Testis (tissue), 3 donors: ENCODE results near the gene IFT43. TPM values are rescaled to one million over a fixed set of nuclear protein-coding genes. Genes with fewer than 3 reads are reported as not detected.
A peak's percentile ranks its signal among the peaks of the same experiment; 100 is the strongest.

ENCODE experiments used
- DNase-seq: peaks from one replicate; pipeline ENCODE4 v3.0.0-alpha.2; 2019
- H3K27ac ChIP-seq, 2 donors: fragments of 200-600 bp; sonication (generic); one replicate each; pipeline ENCODE4 v1.5.1; 2019
- H3K27me3 ChIP-seq: fragments of 200-600 bp; sonication (generic); one replicate; pipeline ENCODE4 v1.5.1; 2019
- H3K36me3 ChIP-seq: fragments of 200-600 bp; sonication (generic); one replicate; pipeline ENCODE4 v1.5.1; 2017; ENCODE audit warnings: low read depth; ENCODE audit errors: missing control alignments
- H3K4me1 ChIP-seq: fragments of 200-600 bp; sonication (generic); one replicate; pipeline ENCODE4 v1.5.1; 2019
- H3K4me3 ChIP-seq, 2 donors: fragments of 200-600 bp; sonication (generic); one replicate each; pipeline ENCODE4 v1.5.1; 2017 to 2019
- H3K9me3 ChIP-seq: fragments of 200-600 bp; sonication (generic); one replicate; pipeline ENCODE4 v1.5.1; 2017
- CTCF ChIP-seq, 3 experiments: fragments of 450-650 bp in 2 of 3; fragments of 200-600 bp in 1 of 3; sonication (generic) in 1 of 3; IDR thresholded peaks; one replicate each; pipeline ENCODE4 v1.5.1; 2016 to 2019; ENCODE audit warnings: antibody characterized with exemption in 3 of 3, mild to moderate bottlenecking in 2 of 3, moderate library complexity in 1 of 3
- POLR2A ChIP-seq: fragments of 450-650 bp; IDR thresholded peaks from one replicate; pipeline ENCODE4 v1.6.1; 2017; ENCODE audit warnings: antibody characterized with exemption, mild to moderate bottlenecking, moderate library complexity
- WGBS, 2 donors: methylation state at CpG; one replicate each; pipeline ENCODE4 v1.1.5; 2018; 5-methylcytosine and 5-hydroxymethylcytosine counted together
- intact Hi-C: fragments of 100-400 bp; cut with DNase I; formaldehyde crosslinking; loops from one replicate; pipeline ENCODE4 v1.15.1; 2023; ENCODE audit warnings: low total_unique reads
- polyA plus RNA-seq: library from polyadenylated mRNA; stranded (reverse); fragments of 350-450 nt; fragmentation: Illumina TruSeq; extraction: RNeasy Lipid Tissue Mini Kit (QIAGEN cat#74804); gene quantifications from one replicate; pipeline ENCODE4 v1.2.3, GENCODE V29; 2014; ENCODE audit warnings: low read depth, low replicate concordance; ENCODE audit not compliant: insufficient read depth
- total RNA-seq, 2 donors: library from RNA; depleted of rRNA; stranded (reverse); fragments of >200 nt; gene quantifications; one replicate each; pipeline ENCODE4 v1.2.3, GENCODE V29; 2016

IFT43 gene
- total and polyA plus RNA-seq, 3 donors from 2014 or later, result 55.1 to 85.4 (median 68.4) TPM

GRCh38 chr14:75986439-75986765 is 839 bp downstream of the IFT43 start:
- Histone ChIP-seq H3K9me3 (no peaks in the 10 kb centered on the region), H3K27me3 (no peaks in the 10 kb centered on the region), H3K27ac (peak overlapping the region in 1 of 2 donors; percentile 89), H3K4me3 (peak overlapping the region; percentile 90 to 97), H3K4me1 (peaks cover 8% of the 10 kb centered on the region), H3K36me3 (no peaks in the 10 kb centered on the region)
- TF ChIP-seq POLR2A, result no peak
- TF ChIP-seq CTCF (IDR thresholded peaks at IDR 0.05), result no peak
- intact Hi-C loops, result no loop called here
- WGBS, 2 donors, result 7 to 8% methylated on average over 6 of the region's 6 CpGs
- DNase-seq, result no peak

- no peaks in the 10 kb centered on the region for H3K9me3 ChIP-seq
- intact Hi-C loops, result no loop called here
These were observed 1.8 kb downstream of the IFT43 start for GRCh38 chr14:75987201-75987970.

GRCh38 chr14:75989134-75989533 is 3.6 kb downstream of the IFT43 start:
- 89% methylated on average over 6 of the region's 6 CpGs for WGBS, 2 donors
- H3K4me3 ChIP-seq, result no peak overlapping the region
- no peak overlapping the region for H3K27ac ChIP-seq
- DNase-seq, result no peak
- no peaks in the 10 kb centered on the region for H3K36me3 ChIP-seq
- no peaks in the 10 kb centered on the region for H3K27me3 ChIP-seq
- no peaks in the 10 kb centered on the region for H3K9me3 ChIP-seq
- no peak for TF ChIP-seq CTCF (IDR thresholded peaks at IDR 0.05)
- TF ChIP-seq POLR2A, result no peak
- peaks cover 3% of the 10 kb centered on the region for H3K4me1 ChIP-seq
- intact Hi-C loops, result no loop called here

More at GRCh38 chr14:75987201-75987970, 1.8 kb downstream of the IFT43 start:
- DNase-seq, result no peak
- no peak overlapping the region for H3K4me3 ChIP-seq
- no peaks in the 10 kb centered on the region for H3K27me3 ChIP-seq
- H3K36me3 ChIP-seq, result no peaks in the 10 kb centered on the region
- WGBS, 2 donors, result 79 to 86% methylated on average over 3 of the region's 3 CpGs
- no peak overlapping the region for H3K27ac ChIP-seq
- peaks cover 6% of the 10 kb centered on the region for H3K4me1 ChIP-seq
- TF ChIP-seq CTCF (IDR thresholded peaks at IDR 0.05) (no peak), POLR2A (no peak)

- Histone ChIP-seq H3K27me3 (no peaks in the 10 kb centered on the region), H3K4me3 (no peak overlapping the region), H3K36me3 (no peaks in the 10 kb centered on the region), H3K27ac (no peak overlapping the region), H3K4me1 (peaks cover 5% of the 10 kb centered on the region), H3K9me3 (no peaks in the 10 kb centered on the region)
- TF ChIP-seq POLR2A (no peak), CTCF (IDR thresholded peaks at IDR 0.05) (no peak)
- DNase-seq, result no peak
- intact Hi-C loops, result no loop called here
- 70 to 71% methylated on average over 4 of the region's 4 CpGs for WGBS, 2 donors
These were observed 4.7 kb downstream of the IFT43 start for GRCh38 chr14:75990297-75990696.

- WGBS, 2 donors, result 66 to 72% methylated on average over 4 of the region's 4 CpGs
These were observed 6.2 kb downstream of the IFT43 start for GRCh38 chr14:75991753-75992152.

More at GRCh38 chr14:75991753-75992152, 6.2 kb downstream of the IFT43 start:
- no peak overlapping the region for H3K4me3 ChIP-seq
- no peak for TF ChIP-seq POLR2A
- no peak for TF ChIP-seq CTCF (IDR thresholded peaks at IDR 0.05)
- no peak overlapping the region for H3K27ac ChIP-seq
- H3K4me1 ChIP-seq, result peaks cover 3% of the 10 kb centered on the region
- H3K36me3 ChIP-seq, result no peaks in the 10 kb centered on the region
- no peaks in the 10 kb centered on the region for H3K27me3 ChIP-seq
- no peak for DNase-seq
- no peaks in the 10 kb centered on the region for H3K9me3 ChIP-seq
- intact Hi-C loops, result no loop called here
